Measurements from ENCODE around the gene POLD2.

The POLD2 gene

GRCh38 chr7:44112997-44113763 lies 10.2 kb downstream of the POLD2 start:
- H2AK5ac ChIP-seq (ENCODE audit: low read depth, low read length): peak overlapping the region; percentile 1

GRCh38 chr7:44112231-44112996 lies 10.9 kb downstream of the POLD2 start:
- Histone ChIP-seq H2BK15ac (ENCODE audit: low read length) (no peak overlapping the region), H3K14ac (ENCODE audit: low read length) (no peak overlapping the region), H4K8ac (ENCODE audit: low read depth, low read length) (no peak overlapping the region), H2BK12ac (ENCODE audit: low read length) (peak overlapping the region; percentile 73), H2AFZ (ENCODE audit: low read length) (no peak overlapping the region), H3K4ac (ENCODE audit: low read length) (no peak overlapping the region), H3K18ac (ENCODE audit: low read length) (no peak overlapping the region), H2BK5ac (ENCODE audit: low read length) (no peak overlapping the region), H3K4me2 (ENCODE audit: insufficient read depth, low read length, poor library complexity, severe bottlenecking) (no peak overlapping the region), H3K79me1 (ENCODE audit: low read depth, low read length) (peaks cover 3% of the 10 kb centered on the region), H3K4me3 (ENCODE audit: low read length in 2 of 2) (no peak overlapping the region), H3K27me3 (ENCODE audit: control insufficient read depth in 3 of 3, insufficient read depth in 3 of 3, low read depth in 1 of 3, low read length in 3 of 3) (no peaks in the 10 kb centered on the region), H2BK120ac (ENCODE audit: low read depth, low read length) (peak overlapping the region; percentile 81), H3K27ac (replicated peaks; ENCODE audit: low read length) (no peak overlapping the region), H3K4me1 (ENCODE audit: control insufficient read depth in 2 of 2, insufficient read depth in 1 of 2, low read depth in 1 of 2, low read length in 2 of 2) (no peaks in the 10 kb centered on the region), H3K23ac (ENCODE audit: low read depth, low read length, poor library complexity) (peak overlapping the region; percentile 80), H3K9ac (ENCODE audit: low read depth, low read length, poor library complexity) (peak overlapping the region; percentile 21), H3K36me3 (replicated peaks in 1 of 2; ENCODE audit: control insufficient read depth in 2 of 2, insufficient read depth in 2 of 2, low read length in 2 of 2) (peaks cover 58 to 65% of the 10 kb centered on the region in 2 donors), H2AK5ac (ENCODE audit: low read depth, low read length) (peak overlapping the region; percentile 1), H3K9me3 (replicated peaks in 1 of 2; ENCODE audit: control insufficient read depth in 2 of 2, insufficient read depth in 1 of 2, low read depth in 1 of 2, low read length in 2 of 2) (peaks cover 0 to 2% of the 10 kb centered on the region in 2 donors), H4K91ac (ENCODE audit: low read depth, low read length, poor library complexity) (no peak overlapping the region)
- no peak for DNase-seq (ENCODE audit: low spot score)
- WGBS, 2 donors (ENCODE audit: extremely low coverage in 2 of 2, insufficient read length in 2 of 2, insufficient replicate concordance in 1 of 2): no CpG with 5 or more reads among the region's 41 CpGs

More at GRCh38 chr7:44112997-44113763, 10.2 kb downstream of the POLD2 start:
- H3K4me3 ChIP-seq (ENCODE audit: low read length in 2 of 2): peak overlapping the region in 1 of 2 donors; percentile 63
- no peak overlapping the region for H4K91ac ChIP-seq (ENCODE audit: low read depth, low read length, poor library complexity)
- H3K9ac ChIP-seq (ENCODE audit: low read depth, low read length, poor library complexity): no peak overlapping the region
- no peak overlapping the region for H2BK15ac ChIP-seq (ENCODE audit: low read length)
- no peak overlapping the region for H4K8ac ChIP-seq (ENCODE audit: low read depth, low read length)
- no peak overlapping the region for H3K18ac ChIP-seq (ENCODE audit: low read length)
- peaks cover 5% of the 10 kb centered on the region for H3K79me1 ChIP-seq (ENCODE audit: low read depth, low read length)
- no peak overlapping the region for H2BK5ac ChIP-seq (ENCODE audit: low read length)
- H3K27me3 ChIP-seq (ENCODE audit: control insufficient read depth in 3 of 3, insufficient read depth in 3 of 3, low read depth in 1 of 3, low read length in 3 of 3): no peaks in the 10 kb centered on the region
- WGBS, 2 donors (ENCODE audit: extremely low coverage in 2 of 2, insufficient read length in 2 of 2, insufficient replicate concordance in 1 of 2): no CpG with 5 or more reads among the region's 34 CpGs
- no peak for DNase-seq (ENCODE audit: low spot score)
- peaks cover 66 to 69% of the 10 kb centered on the region in 2 donors for H3K36me3 ChIP-seq (replicated peaks in 1 of 2; ENCODE audit: control insufficient read depth in 2 of 2, insufficient read depth in 2 of 2, low read length in 2 of 2)
- H3K27ac ChIP-seq (replicated peaks; ENCODE audit: low read length): no peak overlapping the region
- H3K23ac ChIP-seq (ENCODE audit: low read depth, low read length, poor library complexity): peak overlapping the region; percentile 65
- no peak overlapping the region for H3K4ac ChIP-seq (ENCODE audit: low read length)
- H3K9me3 ChIP-seq (replicated peaks in 1 of 2; ENCODE audit: control insufficient read depth in 2 of 2, insufficient read depth in 1 of 2, low read depth in 1 of 2, low read length in 2 of 2): peaks cover 0 to 2% of the 10 kb centered on the region in 2 donors
- peak overlapping the region; percentile 58 for H2BK12ac ChIP-seq (ENCODE audit: low read length)
- no peaks in the 10 kb centered on the region for H3K4me1 ChIP-seq (ENCODE audit: control insufficient read depth in 2 of 2, insufficient read depth in 1 of 2, low read depth in 1 of 2, low read length in 2 of 2)
- H2BK120ac ChIP-seq (ENCODE audit: low read depth, low read length): no peak overlapping the region
- no peak overlapping the region for H3K4me2 ChIP-seq (ENCODE audit: insufficient read depth, low read length, poor library complexity, severe bottlenecking)
- H2AFZ ChIP-seq (ENCODE audit: low read length): no peak overlapping the region
- no peak overlapping the region for H3K14ac ChIP-seq (ENCODE audit: low read length)

GRCh38 chr7:44111761-44112160 lies 11.6 kb downstream of the POLD2 start:
- H3K23ac ChIP-seq (ENCODE audit: low read depth, low read length, poor library complexity): no peak overlapping the region
- DNase-seq (ENCODE audit: low spot score): no peak
- no peaks in the 10 kb centered on the region for H3K4me1 ChIP-seq (ENCODE audit: control insufficient read depth in 2 of 2, insufficient read depth in 1 of 2, low read depth in 1 of 2, low read length in 2 of 2)
- no peaks in the 10 kb centered on the region for H3K27me3 ChIP-seq (ENCODE audit: control insufficient read depth in 3 of 3, insufficient read depth in 3 of 3, low read depth in 1 of 3, low read length in 3 of 3)
- H2BK5ac ChIP-seq (ENCODE audit: low read length): no peak overlapping the region
- no peak overlapping the region for H3K14ac ChIP-seq (ENCODE audit: low read length)
- H3K18ac ChIP-seq (ENCODE audit: low read length): peak overlapping the region; percentile 31
- H3K27ac ChIP-seq (replicated peaks; ENCODE audit: low read length): no peak overlapping the region
- H2BK120ac ChIP-seq (ENCODE audit: low read depth, low read length): no peak overlapping the region
- H3K79me1 ChIP-seq (ENCODE audit: low read depth, low read length): no peaks in the 10 kb centered on the region
- peak overlapping the region; percentile 14 for H2AK5ac ChIP-seq (ENCODE audit: low read depth, low read length)
- no peak overlapping the region for H2BK15ac ChIP-seq (ENCODE audit: low read length)
- peak overlapping the region in 1 of 2 donors; percentile 66 for H3K4me3 ChIP-seq (ENCODE audit: low read length in 2 of 2)
- H3K36me3 ChIP-seq (replicated peaks in 1 of 2; ENCODE audit: control insufficient read depth in 2 of 2, insufficient read depth in 2 of 2, low read length in 2 of 2): peaks cover 51 to 60% of the 10 kb centered on the region in 2 donors
- no peak overlapping the region for H3K4me2 ChIP-seq (ENCODE audit: insufficient read depth, low read length, poor library complexity, severe bottlenecking)
- no peak overlapping the region for H2AFZ ChIP-seq (ENCODE audit: low read length)
- H3K9ac ChIP-seq (ENCODE audit: low read depth, low read length, poor library complexity): no peak overlapping the region
- H3K9me3 ChIP-seq (replicated peaks in 1 of 2; ENCODE audit: control insufficient read depth in 2 of 2, insufficient read depth in 1 of 2, low read depth in 1 of 2, low read length in 2 of 2): peaks cover 0 to 2% of the 10 kb centered on the region in 2 donors
- no peak overlapping the region for H4K91ac ChIP-seq (ENCODE audit: low read depth, low read length, poor library complexity)
- peak overlapping the region; percentile 14 for H2BK12ac ChIP-seq (ENCODE audit: low read length)
- no CpG with 5 or more reads among the region's 16 CpGs for WGBS, 2 donors (ENCODE audit: extremely low coverage in 2 of 2, insufficient read length in 2 of 2, insufficient replicate concordance in 1 of 2)
- H3K4ac ChIP-seq (ENCODE audit: low read length): no peak overlapping the region
- H4K8ac ChIP-seq (ENCODE audit: low read depth, low read length): no peak overlapping the region

All from neuronal stem cell (in vitro differentiated cells).